ENCODE measurements around the gene SUSD2. TPM values are rescaled to one million over a fixed set of nuclear protein-coding genes. Genes with fewer than 3 reads are reported as not detected.
A peak's percentile ranks its signal among the peaks of the same experiment; 100 is the strongest.

The SUSD2 gene
- total RNA-seq, 1 donor from 2014 or later, result under 0.01 TPM

GRCh38 chr22:24171822-24172221 lies 9.5 kb upstream of the SUSD2 start:
- no peak for TF ChIP-seq CTCF (IDR thresholded peaks at IDR 0.05; ENCODE audit: insufficient read depth, low read length, severe bottlenecking)
- DNase-seq (ENCODE audit: low read depth) (no peak), FAIRE-seq (no peak)
- H3K27me3 ChIP-seq (ENCODE audit: control insufficient read depth, insufficient read depth, low read length), result no peaks in the 10 kb centered on the region
- peaks cover 26% of the 10 kb centered on the region for H3K36me3 ChIP-seq (ENCODE audit: control insufficient read depth, insufficient read depth, low read length)
- no peak overlapping the region for H3K4me3 ChIP-seq (ENCODE audit: low read depth, low read length)

GRCh38 chr22:24175160-24175808 lies 6.0 kb upstream of the SUSD2 start:
- DNase-seq (ENCODE audit: low read depth), result peak; percentile 36
- FAIRE-seq, result no peak
- Histone ChIP-seq H3K36me3 (ENCODE audit: control insufficient read depth, insufficient read depth, low read length) (peaks cover 18% of the 10 kb centered on the region), H3K27me3 (ENCODE audit: control insufficient read depth, insufficient read depth, low read length) (no peaks in the 10 kb centered on the region), H3K4me3 (ENCODE audit: low read depth, low read length) (no peak overlapping the region)
- TF ChIP-seq CTCF (IDR thresholded peaks at IDR 0.05; ENCODE audit: insufficient read depth, low read length, severe bottlenecking), result peak; percentile 89

GRCh38 chr22:24176040-24176439 lies 5.2 kb upstream of the SUSD2 start:
- Histone ChIP-seq H3K36me3 (ENCODE audit: control insufficient read depth, insufficient read depth, low read length) (peaks cover 18% of the 10 kb centered on the region), H3K27me3 (ENCODE audit: control insufficient read depth, insufficient read depth, low read length) (no peaks in the 10 kb centered on the region), H3K4me3 (ENCODE audit: low read depth, low read length) (no peak overlapping the region)
- FAIRE-seq (no peak), DNase-seq (ENCODE audit: low read depth) (no peak)
- TF ChIP-seq CTCF (IDR thresholded peaks at IDR 0.05; ENCODE audit: insufficient read depth, low read length, severe bottlenecking), result no peak

- Histone ChIP-seq H3K36me3 (ENCODE audit: control insufficient read depth, insufficient read depth, low read length) (peaks cover 16% of the 10 kb centered on the region), H3K27me3 (ENCODE audit: control insufficient read depth, insufficient read depth, low read length) (no peaks in the 10 kb centered on the region), H3K4me3 (ENCODE audit: low read depth, low read length) (no peak overlapping the region)
- DNase-seq (ENCODE audit: low read depth) (no peak), FAIRE-seq (no peak)
- TF ChIP-seq CTCF (IDR thresholded peaks at IDR 0.05; ENCODE audit: insufficient read depth, low read length, severe bottlenecking), result no peak
Measured at GRCh38 chr22:24176630-24177029, 4.7 kb upstream of the SUSD2 start.

- no peak for TF ChIP-seq CTCF (IDR thresholded peaks at IDR 0.05; ENCODE audit: insufficient read depth, low read length, severe bottlenecking)
- FAIRE-seq, result no peak
- peaks cover 15% of the 10 kb centered on the region for H3K36me3 ChIP-seq (ENCODE audit: control insufficient read depth, insufficient read depth, low read length)
Measured at GRCh38 chr22:24177045-24177444, 4.2 kb upstream of the SUSD2 start.

GRCh38 chr22:24177456-24177855 lies 3.8 kb upstream of the SUSD2 start:
- Histone ChIP-seq H3K4me3 (ENCODE audit: low read depth, low read length) (no peak overlapping the region), H3K36me3 (ENCODE audit: control insufficient read depth, insufficient read depth, low read length) (peaks cover 12% of the 10 kb centered on the region), H3K27me3 (ENCODE audit: control insufficient read depth, insufficient read depth, low read length) (no peaks in the 10 kb centered on the region)
- no peak for FAIRE-seq
- no peak for DNase-seq (ENCODE audit: low read depth)
- TF ChIP-seq CTCF (IDR thresholded peaks at IDR 0.05; ENCODE audit: insufficient read depth, low read length, severe bottlenecking), result no peak

More at GRCh38 chr22:24177045-24177444, 4.2 kb upstream of the SUSD2 start:
- no peaks in the 10 kb centered on the region for H3K27me3 ChIP-seq (ENCODE audit: control insufficient read depth, insufficient read depth, low read length)
- H3K4me3 ChIP-seq (ENCODE audit: low read depth, low read length), result no peak overlapping the region
- DNase-seq (ENCODE audit: low read depth), result no peak

Measured in bronchial epithelial cell (primary cell).